ENCODE results near the gene GNAZ.

DNA sequence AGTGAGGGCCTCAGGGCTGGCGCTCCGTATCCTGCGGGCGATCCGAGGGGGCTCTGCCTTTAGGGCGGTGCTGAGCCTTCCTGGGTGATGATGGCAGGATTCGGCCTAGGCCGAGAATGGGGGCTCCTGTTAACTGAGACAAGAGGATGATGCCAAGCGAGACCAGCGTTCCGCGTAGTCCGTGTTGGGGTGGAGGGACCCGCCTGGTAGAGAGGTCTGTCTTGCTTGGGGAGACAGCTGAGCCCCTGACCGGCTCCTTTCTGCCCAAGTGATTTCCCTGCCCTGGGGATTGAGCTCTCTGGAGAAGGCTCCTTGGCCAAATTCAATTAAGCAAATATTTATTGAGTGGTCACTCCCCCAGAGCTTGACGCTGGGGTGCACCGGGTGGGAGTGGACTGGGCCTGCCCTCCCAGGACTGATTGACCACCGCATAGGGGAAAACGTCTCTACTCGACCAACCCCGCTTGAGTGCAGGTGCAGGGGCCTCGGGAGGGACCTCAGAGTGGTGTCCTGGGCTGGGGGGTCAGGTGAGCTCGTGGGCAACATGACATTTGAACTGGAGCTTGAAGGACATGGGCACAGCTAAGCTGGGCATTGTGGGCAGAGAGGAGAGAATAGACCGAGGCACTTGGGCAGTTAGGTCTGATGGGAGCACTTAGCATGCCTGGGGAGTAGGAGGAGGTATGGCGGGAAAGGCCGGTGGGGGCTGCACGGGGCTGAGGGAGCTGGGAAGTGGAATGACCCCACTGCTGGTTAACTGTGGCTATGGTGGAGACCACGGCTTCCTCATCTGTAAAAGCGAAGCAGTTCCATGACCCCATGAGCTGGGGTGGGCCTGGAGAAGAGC is 1.1 kb downstream of the GNAZ start:
- no peak for TF ChIP-seq LEF1 (IDR thresholded peaks at IDR 0.05; ENCODE audit: borderline replicate concordance)
- no peak for TF ChIP-seq ELF4 (IDR thresholded peaks at IDR 0.05)
- no peak for TF ChIP-seq FOXA1 (IDR thresholded peaks at IDR 0.05)
- TF ChIP-seq HDGF (IDR thresholded peaks at IDR 0.05; ENCODE audit: borderline replicate concordance): no peak
- no peak for TF ChIP-seq SUZ12 (IDR thresholded peaks at IDR 0.05)
- TF ChIP-seq BHLHE40 (IDR thresholded peaks at IDR 0.05; ENCODE audit: borderline replicate concordance): no peak
- no peak for TF ChIP-seq ZNF384 (IDR thresholded peaks at IDR 0.05)
- TF ChIP-seq L3MBTL2 (conservative IDR thresholded peaks at IDR 0.05): no peak
- TF ChIP-seq NFRKB (IDR thresholded peaks at IDR 0.05): no peak
- TF ChIP-seq ARNT (IDR thresholded peaks at IDR 0.05): no peak
- no peak for TF ChIP-seq FOXM1 (IDR thresholded peaks at IDR 0.05; ENCODE audit: borderline replicate concordance)

Measured in HEK293T (cell line).